HEK293 (cell line): Measurements from ENCODE around the gene ESRRA.
A peak's percentile ranks its signal among the peaks of the same experiment; 100 is the strongest.

Source experiments
- CTCF ChIA-PET: fragments of 350-600 bp; formaldehyde crosslinking; extraction: SDS; loops from one replicate; lab custom pipeline; 2021; ENCODE audit warnings: antibody characterized with exemption; lab: Yijun Ruan, JAX
- POLR2A ChIA-PET: fragments of 300-600 bp; formaldehyde crosslinking; extraction: SDS; loops from one replicate; lab custom pipeline; 2020; ENCODE audit warnings: antibody characterized with exemption, inconsistent platforms; lab: Yijun Ruan, JAX
- H3K27ac ChIP-seq: fragments of 200-500 bp; sonication (Bioruptor generic); 2 replicates; pipeline ENCODE4 v1.5.1; 2014; ENCODE audit warnings: low read depth, low read length, control low read depth, inconsistent platforms; ENCODE audit errors: extremely low read depth
- H3K36me3 ChIP-seq, 2 experiments: fragments of 200-500 bp in 1 of 2; sonication (Bioruptor generic) in 1 of 2; 1 replicate in 1 of 2; 2 replicates in 1 of 2; pipeline ENCODE4 v1.5.1; 2014 to 2017; ENCODE audit warnings: inconsistent platforms in 2 of 2, low read length in 2 of 2; ENCODE audit not compliant: control insufficient read depth in 2 of 2, insufficient read depth in 1 of 2
- H3K4me1 ChIP-seq: fragments of 200-500 bp; sonication (Bioruptor generic); 2 replicates; pipeline ENCODE4 v1.5.1; 2014; ENCODE audit warnings: mild to moderate bottlenecking, low read length, inconsistent platforms; ENCODE audit not compliant: control insufficient read depth, insufficient read depth
- H3K4me3 ChIP-seq: 2 replicates; pipeline ENCODE4 v1.5.1; 2011; ENCODE audit warnings: low read depth, mild to moderate bottlenecking, control low read depth, low read length, moderate library complexity
- H3K9me3 ChIP-seq: fragments of 200-500 bp; sonication (Bioruptor generic); 2 replicates; pipeline ENCODE4 v1.5.1; 2014; ENCODE audit warnings: low read depth, low read length, inconsistent platforms; ENCODE audit not compliant: control insufficient read depth, insufficient read depth
- BCL11A ChIP-seq: fragments of 450-650 bp; formaldehyde crosslinking; IDR thresholded peaks from 2 replicates; pipeline ENCODE4 v1.5.1; 2016; ENCODE audit warnings: low read depth, missing biosample characterization, missing genetic modification characterization
- GLIS1 ChIP-seq: fragments of 450-650 bp; formaldehyde crosslinking; IDR thresholded peaks from 2 replicates; pipeline ENCODE4 v1.5.1; 2016; ENCODE audit warnings: missing biosample characterization, missing genetic modification characterization
- HOXC10 ChIP-seq: sonication (generic); formaldehyde crosslinking; IDR thresholded peaks from 2 replicates; pipeline ENCODE4 v1.8.1; 2023; ENCODE audit warnings: mild to moderate bottlenecking, missing genetic modification reagents
- HOXD13 ChIP-seq: sonication (generic); formaldehyde crosslinking; IDR thresholded peaks from 2 replicates; pipeline ENCODE4 v1.8.0; 2022; ENCODE audit warnings: missing genetic modification reagents, borderline replicate concordance
- MYNN ChIP-seq: fragments of 450-650 bp; formaldehyde crosslinking; IDR thresholded peaks from 2 replicates; pipeline ENCODE4 v1.5.1; 2016; ENCODE audit warnings: missing biosample characterization, missing genetic modification characterization, borderline replicate concordance
- SP2 ChIP-seq: fragments of 450-650 bp; formaldehyde crosslinking; IDR thresholded peaks from 2 replicates; pipeline ENCODE4 v1.5.1; 2016; ENCODE audit warnings: missing biosample characterization, missing genetic modification characterization
- WT1 ChIP-seq: fragments of 450-650 bp; formaldehyde crosslinking; IDR thresholded peaks from 2 replicates; pipeline ENCODE4 v1.5.1; 2016; ENCODE audit warnings: missing biosample characterization, missing genetic modification characterization
- ZEB2 ChIP-seq: fragments of 450-650 bp; formaldehyde crosslinking; IDR thresholded peaks from 2 replicates; pipeline ENCODE4 v1.5.1; 2016; ENCODE audit warnings: missing biosample characterization, missing genetic modification characterization
- ZFP37 ChIP-seq: fragments of 450-650 bp; formaldehyde crosslinking; IDR thresholded peaks from 2 replicates; pipeline ENCODE4 v1.5.1; 2016; ENCODE audit warnings: missing biosample characterization, missing genetic modification characterization
- ZNF121 ChIP-seq: fragments of 450-650 bp; formaldehyde crosslinking; IDR thresholded peaks from 2 replicates; pipeline ENCODE4 v1.5.1; 2016; ENCODE audit warnings: missing biosample characterization, missing genetic modification characterization
- ZNF157 ChIP-seq: fragments of 450-650 bp; formaldehyde crosslinking; IDR thresholded peaks from 2 replicates; pipeline ENCODE4 v1.5.1; 2016; ENCODE audit warnings: missing biosample characterization, missing genetic modification characterization
- ZNF19 ChIP-seq: fragments of 450-650 bp; formaldehyde crosslinking; IDR thresholded peaks from 2 replicates; pipeline ENCODE4; 2016; ENCODE audit warnings: missing biosample characterization, missing genetic modification characterization, low read depth
- ZNF239 ChIP-seq: fragments of 450-650 bp; formaldehyde crosslinking; IDR thresholded peaks from 2 replicates; pipeline ENCODE4 v1.5.1; 2016; ENCODE audit warnings: missing biosample characterization, missing genetic modification characterization
- ZNF335 ChIP-seq: fragments of 450-650 bp; formaldehyde crosslinking; conservative IDR thresholded peaks from 2 replicates; pipeline ENCODE4 v1.5.1; 2016; ENCODE audit warnings: missing biosample characterization, missing genetic modification characterization
- ZNF366 ChIP-seq: fragments of 450-650 bp; formaldehyde crosslinking; conservative IDR thresholded peaks from 2 replicates; pipeline ENCODE4 v1.5.1; 2016; ENCODE audit warnings: missing biosample characterization, missing genetic modification characterization
- ZNF37A ChIP-seq: fragments of 450-650 bp; IDR thresholded peaks from 2 replicates; pipeline ENCODE4 v1.5.1; 2018; ENCODE audit warnings: missing biosample characterization, missing genetic modification characterization
- ZNF530 ChIP-seq: fragments of 450-650 bp; formaldehyde crosslinking; IDR thresholded peaks from 2 replicates; pipeline ENCODE4 v1.5.1; 2016; ENCODE audit warnings: low read depth, missing biosample characterization, missing genetic modification characterization
- ZNF660 ChIP-seq: fragments of 450-650 bp; IDR thresholded peaks from 2 replicates; pipeline ENCODE4 v1.5.1; 2018; ENCODE audit warnings: missing biosample characterization, mild to moderate bottlenecking, missing genetic modification characterization
- ZNF768 ChIP-seq: fragments of 450-650 bp; formaldehyde crosslinking; IDR thresholded peaks from 2 replicates; pipeline ENCODE4 v1.5.1; 2018; ENCODE audit warnings: missing biosample characterization, mild to moderate bottlenecking, missing genetic modification characterization
- ZNF776 ChIP-seq: fragments of 450-650 bp; formaldehyde crosslinking; IDR thresholded peaks from 2 replicates; pipeline ENCODE4 v1.5.0; 2017; ENCODE audit warnings: missing biosample characterization, missing genetic modification characterization, borderline replicate concordance
- ZNF777 ChIP-seq: fragments of 450-650 bp; formaldehyde crosslinking; IDR thresholded peaks from 2 replicates; pipeline ENCODE4 v1.5.1; 2017; ENCODE audit warnings: missing biosample characterization, missing genetic modification characterization, borderline replicate concordance
- ZXDB ChIP-seq: fragments of 450-650 bp; formaldehyde crosslinking; IDR thresholded peaks from 2 replicates; pipeline ENCODE4 v1.5.1; 2016; ENCODE audit warnings: missing biosample characterization, missing genetic modification characterization
- TF ChIP-seq, protein P1 (sequence below): fragments of 450-650 bp; IDR thresholded peaks from 2 replicates; pipeline ENCODE4 v1.5.1; 2018; ENCODE audit warnings: missing biosample characterization, mild to moderate bottlenecking, missing genetic modification characterization
- TF ChIP-seq, protein P2 (sequence below): fragments of 450-650 bp; formaldehyde crosslinking; IDR thresholded peaks from 2 replicates; pipeline ENCODE4 v1.5.1; 2017; ENCODE audit warnings: missing biosample characterization, missing genetic modification characterization
- TF ChIP-seq, protein P3 (sequence below): fragments of 450-650 bp; formaldehyde crosslinking; IDR thresholded peaks from 2 replicates; pipeline ENCODE4 v1.5.1; 2016; ENCODE audit warnings: missing biosample characterization, missing genetic modification characterization, low read depth

The ESRRA gene

DNA sequence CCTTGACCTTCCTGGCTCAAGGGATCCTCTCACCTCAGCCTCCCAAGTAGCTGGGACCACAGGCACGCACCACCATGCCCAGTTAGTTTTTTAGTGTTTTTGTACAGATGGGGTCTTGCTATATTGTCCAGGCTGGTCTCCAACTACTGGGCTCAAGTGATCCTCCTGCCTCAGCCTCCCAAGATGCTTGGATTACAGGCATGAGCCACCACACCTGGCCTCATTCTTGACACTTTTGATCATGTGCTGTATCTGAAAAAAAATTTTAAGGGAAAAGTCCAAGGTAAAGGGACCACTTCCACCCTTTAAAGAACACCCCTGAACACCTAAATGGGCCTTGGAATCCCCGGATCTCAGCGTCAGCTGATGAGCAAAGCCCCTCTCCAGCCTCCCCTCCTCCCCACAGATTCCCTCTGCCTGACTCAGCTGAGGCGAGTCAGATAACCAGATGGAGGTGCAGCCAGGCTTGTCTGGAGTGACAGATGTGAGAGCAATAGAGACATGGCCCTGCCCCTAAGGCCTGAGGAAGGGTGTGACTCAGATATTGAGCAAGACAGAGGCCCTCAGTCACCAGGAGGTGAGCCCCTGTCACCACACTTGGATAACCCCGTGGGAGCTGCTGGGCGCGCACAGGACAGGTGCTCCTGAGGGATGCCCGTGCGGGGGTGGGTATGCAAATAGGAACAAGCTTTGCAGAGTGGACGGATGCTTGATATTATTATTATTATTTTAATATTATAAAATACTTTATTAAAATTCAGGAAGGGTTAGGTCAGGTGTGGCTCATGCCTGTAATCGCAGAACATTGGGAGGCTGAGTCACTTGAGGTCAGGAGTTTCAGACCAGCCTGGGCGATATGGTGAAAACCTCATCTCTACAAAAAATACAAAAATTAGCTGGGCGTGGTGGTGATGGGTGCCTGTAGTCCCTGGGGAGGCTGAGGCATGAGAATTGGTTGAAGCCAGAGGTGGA, 29.7 kb downstream of the ESRRA start (continued):
- TF ChIP-seq GLIS1 (peak; percentile 77), MYNN (tag by site-specific recombination) (no peak), ZNF19 (tag by site-specific recombination) (no peak), ZNF660 (tag by site-specific recombination) (peak; percentile 36; the same call in 1 of the 2 replicates), ZNF37A (tag by site-specific recombination) (no peak), ZXDB (tag by site-specific recombination) (peak; percentile 99), ZNF777 (tag by site-specific recombination) (no peak), ZNF121 (tag by site-specific recombination) (peak; percentile 99), ZNF239 (tag by site-specific recombination) (no peak), ZNF530 (no peak), ZEB2 (0 out of 2 replicates have a peak, but pooled peaks have one; percentile 21), ZNF366 (tag by site-specific recombination) (peak; percentile 86), WT1 (0 out of 2 replicates have a peak, but pooled peaks have one; percentile 23), BCL11A (tag by site-specific recombination) (no peak), HOXC10 (no peak), ZNF335 (tag by site-specific recombination) (peak; percentile 61), ZNF776 (no peak), SP2 (peak; percentile 40), ZFP37 (no peak)
- TF ChIP-seq, protein P1, sequence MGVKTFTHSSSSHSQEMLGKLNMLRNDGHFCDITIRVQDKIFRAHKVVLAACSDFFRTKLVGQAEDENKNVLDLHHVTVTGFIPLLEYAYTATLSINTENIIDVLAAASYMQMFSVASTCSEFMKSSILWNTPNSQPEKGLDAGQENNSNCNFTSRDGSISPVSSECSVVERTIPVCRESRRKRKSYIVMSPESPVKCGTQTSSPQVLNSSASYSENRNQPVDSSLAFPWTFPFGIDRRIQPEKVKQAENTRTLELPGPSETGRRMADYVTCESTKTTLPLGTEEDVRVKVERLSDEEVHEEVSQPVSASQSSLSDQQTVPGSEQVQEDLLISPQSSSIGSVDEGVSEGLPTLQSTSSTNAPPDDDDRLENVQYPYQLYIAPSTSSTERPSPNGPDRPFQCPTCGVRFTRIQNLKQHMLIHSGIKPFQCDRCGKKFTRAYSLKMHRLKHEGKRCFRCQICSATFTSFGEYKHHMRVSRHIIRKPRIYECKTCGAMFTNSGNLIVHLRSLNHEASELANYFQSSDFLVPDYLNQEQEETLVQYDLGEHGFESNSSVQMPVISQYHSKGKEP (tag by site-specific recombination), result no peak
- TF ChIP-seq, protein P2, sequence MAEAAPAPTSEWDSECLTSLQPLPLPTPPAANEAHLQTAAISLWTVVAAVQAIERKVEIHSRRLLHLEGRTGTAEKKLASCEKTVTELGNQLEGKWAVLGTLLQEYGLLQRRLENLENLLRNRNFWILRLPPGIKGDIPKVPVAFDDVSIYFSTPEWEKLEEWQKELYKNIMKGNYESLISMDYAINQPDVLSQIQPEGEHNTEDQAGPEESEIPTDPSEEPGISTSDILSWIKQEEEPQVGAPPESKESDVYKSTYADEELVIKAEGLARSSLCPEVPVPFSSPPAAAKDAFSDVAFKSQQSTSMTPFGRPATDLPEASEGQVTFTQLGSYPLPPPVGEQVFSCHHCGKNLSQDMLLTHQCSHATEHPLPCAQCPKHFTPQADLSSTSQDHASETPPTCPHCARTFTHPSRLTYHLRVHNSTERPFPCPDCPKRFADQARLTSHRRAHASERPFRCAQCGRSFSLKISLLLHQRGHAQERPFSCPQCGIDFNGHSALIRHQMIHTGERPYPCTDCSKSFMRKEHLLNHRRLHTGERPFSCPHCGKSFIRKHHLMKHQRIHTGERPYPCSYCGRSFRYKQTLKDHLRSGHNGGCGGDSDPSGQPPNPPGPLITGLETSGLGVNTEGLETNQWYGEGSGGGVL, result 0 out of 2 replicates have a peak, but pooled peaks have one; percentile 12

DNA sequence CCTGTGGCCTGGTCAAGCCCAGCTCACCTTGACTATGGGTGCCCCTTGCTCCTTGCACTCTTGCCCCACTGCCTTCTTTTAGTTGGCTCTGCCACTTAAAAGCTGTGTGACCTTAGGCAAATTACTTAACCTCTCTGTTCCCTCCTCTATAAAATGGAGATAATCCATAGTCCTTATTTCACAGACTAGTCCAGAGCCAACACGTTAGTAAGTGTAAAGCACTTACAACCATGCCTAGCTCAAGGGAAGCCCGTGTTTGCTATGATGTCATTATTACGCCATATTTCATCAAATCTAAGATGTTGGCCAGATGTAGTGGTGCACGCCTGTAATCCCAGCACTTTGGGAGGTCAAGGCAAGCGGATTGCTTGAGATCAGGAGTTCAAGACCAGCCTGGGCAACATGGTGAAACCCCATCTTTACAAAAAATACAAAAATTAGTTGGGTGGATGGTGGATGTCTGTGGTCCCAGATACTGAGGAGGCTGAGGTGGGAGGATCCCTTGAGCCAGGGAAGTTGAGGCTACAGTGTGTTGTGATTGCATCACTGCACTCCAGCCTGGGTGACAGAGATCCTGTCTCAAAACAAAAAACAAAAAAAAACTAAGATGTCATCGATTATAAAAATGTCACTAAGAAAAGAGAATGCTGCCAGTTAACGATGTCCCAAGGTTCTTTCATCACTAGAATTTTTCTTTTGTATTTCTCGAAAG, 32.4 kb downstream of the ESRRA start:
- H3K4me3 ChIP-seq, result no peak overlapping the region
- POLR2A ChIA-PET, result no interaction called here
- no peaks in the 10 kb centered on the region for H3K4me1 ChIP-seq
- H3K9me3 ChIP-seq, result no peaks in the 10 kb centered on the region
- no peaks in the 10 kb centered on the region for H3K36me3 ChIP-seq
- CTCF ChIA-PET, result interaction anchor here (0.9 to 9.6 kb wide), 3 partner anchors 18 to 33 kb away, joined by 3 to 81 read pairs (median 7); partner anchors contain the start of genes PRDX5 and RPS6KA4
- H3K27ac ChIP-seq, result no peak overlapping the region
- TF ChIP-seq, protein P3, sequence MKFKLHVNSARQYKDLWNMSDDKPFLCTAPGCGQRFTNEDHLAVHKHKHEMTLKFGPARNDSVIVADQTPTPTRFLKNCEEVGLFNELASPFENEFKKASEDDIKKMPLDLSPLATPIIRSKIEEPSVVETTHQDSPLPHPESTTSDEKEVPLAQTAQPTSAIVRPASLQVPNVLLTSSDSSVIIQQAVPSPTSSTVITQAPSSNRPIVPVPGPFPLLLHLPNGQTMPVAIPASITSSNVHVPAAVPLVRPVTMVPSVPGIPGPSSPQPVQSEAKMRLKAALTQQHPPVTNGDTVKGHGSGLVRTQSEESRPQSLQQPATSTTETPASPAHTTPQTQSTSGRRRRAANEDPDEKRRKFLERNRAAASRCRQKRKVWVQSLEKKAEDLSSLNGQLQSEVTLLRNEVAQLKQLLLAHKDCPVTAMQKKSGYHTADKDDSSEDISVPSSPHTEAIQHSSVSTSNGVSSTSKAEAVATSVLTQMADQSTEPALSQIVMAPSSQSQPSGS (tag by site-specific recombination), result peak; percentile 70; the same call in 1 of the 2 replicates
- no peak for TF ChIP-seq HOXD13
- peak; percentile 87; the same call in 1 of the 2 replicates for TF ChIP-seq ZNF768 (tag by site-specific recombination)
- TF ChIP-seq SP2, result no peak
- TF ChIP-seq ZNF157 (tag by site-specific recombination), result no peak
